NCI-H1417 treated with DMSO at 0.1 percent for 48 hours (cell line): ENCODE results near the gene TLX3.
"Not testable (repeated sequence)": the region's sequence is repeated elsewhere in the genome, so short reads cannot be mapped to it uniquely, and the experiment has no call there.

Experiments used
- DNase-seq: peaks from one replicate; lab custom pipeline; 2025; lab: John Stamatoyannopoulos, UW

The TLX3 gene

GRCh38 chr5:171308453-171309275, at the start of gene TLX3:
TLX3 (plus strand) TSS chr5:171309248; CDS start chr5:171309366, 118 bp downstream.
- no peak for DNase-seq

GRCh38 chr5:171261361-171261760, 47.7 kb upstream of the TLX3 start:
- no peak for DNase-seq

DNA sequence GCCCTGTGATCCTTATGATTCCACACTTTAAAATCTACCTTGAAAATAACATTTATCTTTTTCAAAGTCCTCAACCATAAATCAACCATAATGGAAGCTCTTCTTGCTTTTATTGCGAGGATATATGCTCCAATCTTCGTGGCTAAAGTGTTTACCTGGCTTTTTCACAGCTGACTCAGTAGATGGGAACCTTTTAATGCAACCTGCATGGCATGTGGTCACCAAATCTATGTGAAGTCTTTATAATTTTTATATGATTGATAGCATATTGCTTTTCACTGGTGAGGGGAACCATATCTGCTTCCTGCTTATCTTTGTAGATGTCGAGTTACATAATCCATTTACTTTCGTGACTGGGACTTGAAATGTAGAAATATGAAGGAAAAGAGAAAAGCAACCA, 47.1 kb upstream of the TLX3 start:
- no peak for DNase-seq

- no peak for DNase-seq
Measured at GRCh38 chr5:171263181-171263580, 45.9 kb upstream of the TLX3 start.

GRCh38 chr5:171264843-171265242, 44.2 kb upstream of the TLX3 start:
- no peak for DNase-seq

- DNase-seq: no peak
Measured at GRCh38 chr5:171268700-171269620, 40.1 kb upstream of the TLX3 start.

GRCh38 chr5:171269717-171270116, 39.3 kb upstream of the TLX3 start:
- no peak for DNase-seq

GRCh38 chr5:171270136-171270535, 38.9 kb upstream of the TLX3 start:
- no peak for DNase-seq

GRCh38 chr5:171271798-171272197, 37.2 kb upstream of the TLX3 start:
- DNase-seq: no peak

- no peak for DNase-seq
Measured at GRCh38 chr5:171272996-171273970, 35.8 kb upstream of the TLX3 start.

DNA sequence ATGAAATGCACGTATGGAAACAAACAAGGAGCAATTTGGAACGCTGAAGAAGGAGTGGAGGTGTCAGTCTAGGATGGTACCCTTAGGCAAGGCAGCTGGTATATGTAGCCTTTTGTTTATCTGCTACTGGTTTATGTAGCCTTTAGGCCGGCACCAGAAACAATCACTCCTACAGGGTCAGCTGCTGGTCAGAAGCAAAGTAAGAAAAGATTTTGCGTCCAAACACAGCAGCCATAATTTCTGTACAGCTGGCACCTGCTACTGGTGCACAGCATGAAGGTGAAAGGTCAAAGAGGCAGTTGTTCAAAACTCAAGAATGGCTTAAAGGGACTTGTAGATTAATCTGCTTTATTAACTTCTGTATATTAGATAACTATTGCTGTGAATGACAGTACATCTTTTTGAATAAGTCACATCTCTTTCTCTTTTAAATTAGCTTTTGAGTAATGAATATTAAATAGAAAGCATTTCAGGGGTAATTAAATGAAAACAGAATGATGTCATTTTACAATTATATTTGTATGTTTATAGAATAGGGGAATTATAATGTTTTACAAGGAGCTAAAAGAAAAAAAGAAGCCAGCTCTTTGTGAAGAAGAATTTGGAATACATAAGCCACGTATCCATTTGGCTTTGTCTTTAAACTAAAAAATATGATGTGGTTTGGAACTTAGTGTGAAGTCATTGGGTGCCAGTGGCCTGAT, 33.1 kb upstream of the TLX3 start:
- DNase-seq: no peak

- no peak for DNase-seq
Measured at GRCh38 chr5:171283753-171284152, 25.3 kb upstream of the TLX3 start.

DNA sequence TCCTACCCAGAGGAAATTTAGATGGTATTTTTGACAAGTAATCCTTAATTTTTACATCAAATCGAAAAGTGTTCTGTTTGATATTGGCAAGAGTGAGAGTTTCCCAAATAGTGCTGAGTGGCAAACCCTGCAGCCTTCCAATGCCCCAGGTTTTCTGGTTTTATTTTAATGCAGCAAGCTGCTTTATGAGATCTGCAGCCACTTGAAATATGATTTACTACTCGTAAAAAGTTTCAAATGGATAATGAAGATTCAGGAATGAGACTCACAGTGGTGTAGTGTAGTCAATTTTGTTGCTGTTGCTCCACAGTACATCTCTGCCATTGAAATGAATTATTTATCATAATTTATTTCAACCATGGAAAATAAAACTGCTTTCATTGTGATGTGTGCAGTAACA, 23.6 kb upstream of the TLX3 start:
- no peak for DNase-seq

- DNase-seq: no peak
Measured at GRCh38 chr5:171288066-171288465, 21.0 kb upstream of the TLX3 start.

DNA sequence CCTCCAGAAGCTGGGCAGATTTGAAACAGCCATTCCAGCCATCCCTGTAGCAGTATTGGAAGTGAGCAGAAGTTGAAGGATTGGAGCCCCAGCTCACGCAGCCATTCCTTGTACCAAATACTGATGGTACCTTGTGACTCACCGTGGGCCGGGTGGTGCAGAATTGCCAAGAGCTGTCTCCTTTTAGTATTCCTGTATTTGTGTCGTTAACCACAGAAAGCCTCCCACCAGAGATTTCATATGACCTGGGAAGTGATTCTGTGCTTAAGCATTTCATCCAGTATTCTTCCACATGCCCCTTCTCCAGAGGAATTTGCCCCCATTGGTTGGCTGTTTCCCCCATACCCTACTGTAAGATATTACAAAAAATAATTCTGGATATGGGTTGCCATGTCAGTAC, 17.7 kb upstream of the TLX3 start:
- DNase-seq: no peak

- DNase-seq: no peak
Measured at GRCh38 chr5:171295299-171295698, 13.7 kb upstream of the TLX3 start.

DNA sequence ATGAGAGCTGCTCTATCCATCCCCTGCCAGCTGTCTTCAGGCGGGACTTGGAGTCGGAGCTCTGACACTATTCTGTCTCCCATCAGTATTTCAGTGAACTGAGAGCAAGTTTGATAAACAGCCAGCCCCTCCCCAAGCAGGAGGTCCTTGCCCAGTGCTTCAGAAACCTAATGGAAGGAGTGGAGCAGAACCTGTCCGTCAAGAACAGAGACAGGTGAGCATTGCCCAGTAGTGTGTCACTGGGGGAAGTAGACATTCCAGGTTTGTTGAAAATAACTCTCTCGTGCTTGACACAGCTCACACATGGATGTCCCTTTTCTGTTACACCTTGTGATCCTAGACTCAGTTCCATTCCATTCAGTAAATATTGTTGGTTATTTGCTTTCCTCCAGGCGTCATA, 13.2 kb upstream of the TLX3 start:
- no peak for DNase-seq

GRCh38 chr5:171297941-171298340, 11.1 kb upstream of the TLX3 start:
- DNase-seq: not testable (repeated sequence)

DNA sequence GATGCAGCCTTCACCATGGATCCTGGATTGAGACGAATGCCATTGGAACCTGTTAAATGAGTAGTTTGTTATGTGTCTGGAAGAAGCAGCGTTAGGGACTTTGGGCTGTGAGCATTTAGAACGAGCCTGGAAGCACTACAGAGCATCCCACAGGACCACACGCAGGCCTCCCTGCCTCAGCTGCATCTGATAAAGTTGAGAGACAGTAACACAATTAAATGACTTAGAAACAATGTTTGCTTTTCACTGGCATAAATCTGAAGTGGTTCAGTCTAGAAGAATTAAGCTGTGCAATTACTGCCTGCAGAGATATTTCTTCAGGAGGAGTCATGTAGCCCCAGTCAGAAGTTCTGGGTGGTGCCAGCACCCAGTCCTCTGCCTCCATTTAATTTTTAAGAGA, 9.8 kb upstream of the TLX3 start:
- no peak for DNase-seq

DNA sequence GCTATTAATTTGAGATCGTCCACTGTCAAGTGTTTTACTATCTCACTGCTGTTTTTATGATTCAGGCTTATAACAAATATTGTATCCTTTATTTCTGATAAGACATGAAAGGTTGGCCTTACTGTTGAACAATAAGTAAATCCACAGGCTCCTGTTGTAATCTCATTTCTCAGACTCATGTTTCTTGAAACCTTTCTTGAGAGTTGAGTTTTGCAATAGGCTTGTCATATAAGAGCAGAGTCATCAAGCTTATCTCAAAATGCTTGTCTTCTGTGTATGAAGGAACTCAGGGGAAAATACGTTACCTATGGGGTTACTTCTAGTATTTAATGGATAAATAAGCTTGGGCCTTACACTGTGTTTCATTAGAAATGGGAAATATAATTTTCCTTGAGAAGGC, 9.2 kb upstream of the TLX3 start:
- no peak for DNase-seq

- DNase-seq: no peak
Measured at GRCh38 chr5:171300358-171300757, 8.7 kb upstream of the TLX3 start.
